ENCODE measurements around the gene VPS33B. TPM values are rescaled to one million over a fixed set of nuclear protein-coding genes. Genes with fewer than 3 reads are reported as not detected.

The VPS33B gene
- total and polyA plus RNA-seq, 2 of the 13 experiments (the other 11 are each of a cell fraction or from before 2014, with no cell fraction given), result 15.8 to 16.5 TPM

DNA sequence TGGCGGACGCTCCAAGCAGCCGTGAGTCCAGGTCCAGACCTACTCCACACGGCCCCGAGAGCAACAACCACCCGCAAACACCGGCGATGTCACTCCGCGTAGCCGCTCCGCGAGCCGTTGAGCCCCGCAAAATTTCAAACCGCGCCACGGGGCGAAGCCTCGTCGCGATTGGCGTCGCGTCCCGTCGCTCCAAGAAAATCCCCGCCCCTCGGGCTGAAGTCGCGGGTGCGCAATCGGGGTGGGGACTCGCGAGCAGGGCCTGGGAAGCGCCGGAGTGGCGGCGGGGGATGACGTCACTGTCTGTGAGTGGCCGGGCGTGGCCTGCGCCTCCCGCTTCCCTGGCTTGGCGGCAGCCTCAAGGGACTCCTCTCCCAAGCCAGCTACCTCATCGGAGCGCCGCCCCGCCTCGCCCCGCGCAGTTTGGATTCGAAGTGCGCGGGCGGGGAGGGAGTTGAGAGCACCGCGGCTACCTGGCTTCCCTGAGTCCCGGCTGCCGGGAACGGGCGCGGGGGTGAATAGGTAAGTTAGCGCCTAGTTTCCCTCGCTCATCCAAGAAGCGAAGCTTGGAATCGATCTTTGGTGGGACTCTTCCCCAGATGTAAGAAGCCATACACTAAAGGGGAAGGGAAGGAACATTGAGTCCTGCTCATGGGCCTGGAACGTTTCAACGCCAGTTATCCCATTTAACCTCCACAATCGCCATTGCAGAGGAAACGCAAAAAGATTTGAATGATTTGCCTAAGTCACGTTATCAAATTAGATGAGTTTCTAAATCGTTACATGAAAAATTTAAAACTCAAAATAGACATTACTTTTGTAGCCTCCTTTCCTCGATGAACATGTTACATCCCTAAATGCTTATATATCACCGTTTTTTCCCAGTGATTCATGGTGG lies 27.7 kb downstream of the VPS33B start, which contains the start of gene PRC1 (continued):
- TF ChIP-seq, protein P1, sequence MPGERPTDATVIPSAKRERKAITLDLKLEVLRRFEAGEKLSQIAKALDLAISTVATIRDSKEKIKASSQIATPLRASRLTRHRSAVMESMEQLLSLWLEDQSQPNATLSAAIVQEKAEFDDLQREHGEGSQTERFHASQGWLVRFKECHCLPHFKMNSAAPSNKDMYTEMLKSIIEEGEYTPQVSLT (CRISPR knock-in tag; IDR thresholded peaks at IDR 0.05; ENCODE audit: borderline replicate concordance, low read depth), result peak; percentile 70; the same call in 1 of the 2 replicates
- no peak for TF ChIP-seq ZNF660 (CRISPR knock-in tag; IDR thresholded peaks at IDR 0.05; ENCODE audit: borderline replicate concordance, low read depth)
- TF ChIP-seq FLYWCH1 (CRISPR knock-in tag; IDR thresholded peaks at IDR 0.05), result peak; percentile 63; the same call in 1 of the 2 replicates
- peak; percentile 95 for TF ChIP-seq ATF1 (CRISPR knock-in tag; IDR thresholded peaks at IDR 0.05)
- peak; percentile 56; the same call in 1 of the 2 replicates for TF ChIP-seq ZNF232 (CRISPR knock-in tag; IDR thresholded peaks at IDR 0.05; ENCODE audit: borderline replicate concordance)
- TF ChIP-seq TCF7L2 (IDR thresholded peaks at IDR 0.05; ENCODE audit: low read depth, low read length), result no peak
- TF ChIP-seq ZSCAN12 (CRISPR knock-in tag; IDR thresholded peaks at IDR 0.05), result no peak
- peak; percentile 84 for TF ChIP-seq SRSF1 (optimal IDR thresholded peaks at IDR 0.05; ENCODE audit: low read depth, low read length)
- TF ChIP-seq, protein P2, sequence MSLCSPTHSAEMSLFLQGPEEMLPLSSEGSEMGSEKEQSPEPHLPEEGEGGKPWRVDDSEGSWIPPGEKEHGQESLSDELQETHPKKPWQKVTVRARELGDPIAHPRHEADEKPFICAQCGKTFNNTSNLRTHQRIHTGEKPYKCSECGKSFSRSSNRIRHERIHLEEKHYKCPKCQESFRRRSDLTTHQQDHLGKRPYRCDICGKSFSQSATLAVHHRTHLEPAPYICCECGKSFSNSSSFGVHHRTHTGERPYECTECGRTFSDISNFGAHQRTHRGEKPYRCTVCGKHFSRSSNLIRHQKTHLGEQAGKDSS (CRISPR knock-in tag; IDR thresholded peaks at IDR 0.05; ENCODE audit: borderline replicate concordance, low read depth), result peak; percentile 91; the same call in 1 of the 2 replicates
- peak; percentile 78 for TF ChIP-seq SKI (IDR thresholded peaks at IDR 0.05; ENCODE audit: partially characterized antibody)
- TF ChIP-seq ELF3 (CRISPR knock-in tag; IDR thresholded peaks at IDR 0.05), result no peak
- TF ChIP-seq, protein P3, sequence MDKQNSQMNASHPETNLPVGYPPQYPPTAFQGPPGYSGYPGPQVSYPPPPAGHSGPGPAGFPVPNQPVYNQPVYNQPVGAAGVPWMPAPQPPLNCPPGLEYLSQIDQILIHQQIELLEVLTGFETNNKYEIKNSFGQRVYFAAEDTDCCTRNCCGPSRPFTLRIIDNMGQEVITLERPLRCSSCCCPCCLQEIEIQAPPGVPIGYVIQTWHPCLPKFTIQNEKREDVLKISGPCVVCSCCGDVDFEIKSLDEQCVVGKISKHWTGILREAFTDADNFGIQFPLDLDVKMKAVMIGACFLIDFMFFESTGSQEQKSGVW (CRISPR knock-in tag; IDR thresholded peaks at IDR 0.05; ENCODE audit: borderline replicate concordance), result 0 out of 2 replicates have a peak, but pooled peaks have one; percentile 47
- peak; percentile 87; the same call in 1 of the 2 replicates for TF ChIP-seq ZFP36L1 (CRISPR knock-in tag; IDR thresholded peaks at IDR 0.05)
- TF ChIP-seq, protein P4, sequence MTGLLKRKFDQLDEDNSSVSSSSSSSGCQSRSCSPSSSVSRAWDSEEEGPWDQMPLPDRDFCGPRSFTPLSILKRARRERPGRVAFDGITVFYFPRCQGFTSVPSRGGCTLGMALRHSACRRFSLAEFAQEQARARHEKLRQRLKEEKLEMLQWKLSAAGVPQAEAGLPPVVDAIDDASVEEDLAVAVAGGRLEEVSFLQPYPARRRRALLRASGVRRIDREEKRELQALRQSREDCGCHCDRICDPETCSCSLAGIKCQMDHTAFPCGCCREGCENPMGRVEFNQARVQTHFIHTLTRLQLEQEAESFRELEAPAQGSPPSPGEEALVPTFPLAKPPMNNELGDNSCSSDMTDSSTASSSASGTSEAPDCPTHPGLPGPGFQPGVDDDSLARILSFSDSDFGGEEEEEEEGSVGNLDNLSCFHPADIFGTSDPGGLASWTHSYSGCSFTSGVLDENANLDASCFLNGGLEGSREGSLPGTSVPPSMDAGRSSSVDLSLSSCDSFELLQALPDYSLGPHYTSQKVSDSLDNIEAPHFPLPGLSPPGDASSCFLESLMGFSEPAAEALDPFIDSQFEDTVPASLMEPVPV (CRISPR knock-in tag; IDR thresholded peaks at IDR 0.05), result peak; percentile 93; the same call in 1 of the 2 replicates
- peak; percentile 100 for TF ChIP-seq ATF7 (IDR thresholded peaks at IDR 0.05)
- peak; percentile 98 for TF ChIP-seq ATF7 (CRISPR knock-in tag; IDR thresholded peaks at IDR 0.05)
- no peak for TF ChIP-seq ZBTB7A (CRISPR knock-in tag; IDR thresholded peaks at IDR 0.05)
- TF ChIP-seq, protein P5, sequence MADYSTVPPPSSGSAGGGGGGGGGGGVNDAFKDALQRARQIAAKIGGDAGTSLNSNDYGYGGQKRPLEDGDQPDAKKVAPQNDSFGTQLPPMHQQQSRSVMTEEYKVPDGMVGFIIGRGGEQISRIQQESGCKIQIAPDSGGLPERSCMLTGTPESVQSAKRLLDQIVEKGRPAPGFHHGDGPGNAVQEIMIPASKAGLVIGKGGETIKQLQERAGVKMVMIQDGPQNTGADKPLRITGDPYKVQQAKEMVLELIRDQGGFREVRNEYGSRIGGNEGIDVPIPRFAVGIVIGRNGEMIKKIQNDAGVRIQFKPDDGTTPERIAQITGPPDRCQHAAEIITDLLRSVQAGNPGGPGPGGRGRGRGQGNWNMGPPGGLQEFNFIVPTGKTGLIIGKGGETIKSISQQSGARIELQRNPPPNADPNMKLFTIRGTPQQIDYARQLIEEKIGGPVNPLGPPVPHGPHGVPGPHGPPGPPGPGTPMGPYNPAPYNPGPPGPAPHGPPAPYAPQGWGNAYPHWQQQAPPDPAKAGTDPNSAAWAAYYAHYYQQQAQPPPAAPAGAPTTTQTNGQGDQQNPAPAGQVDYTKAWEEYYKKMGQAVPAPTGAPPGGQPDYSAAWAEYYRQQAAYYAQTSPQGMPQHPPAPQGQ (CRISPR knock-in tag; IDR thresholded peaks at IDR 0.05; ENCODE audit: borderline replicate concordance), result no peak
